HG03095 (cell line): ENCODE data around the gene OOEP.

Source experiments
- ATAC-seq: cut with Tn5 transposase; IDR thresholded peaks from one replicate; pipeline ENCODE4 v1.9.1; 2021; ENCODE audit warnings: moderate library complexity; ENCODE audit not compliant: unreplicated experiment

The OOEP gene

DNA sequence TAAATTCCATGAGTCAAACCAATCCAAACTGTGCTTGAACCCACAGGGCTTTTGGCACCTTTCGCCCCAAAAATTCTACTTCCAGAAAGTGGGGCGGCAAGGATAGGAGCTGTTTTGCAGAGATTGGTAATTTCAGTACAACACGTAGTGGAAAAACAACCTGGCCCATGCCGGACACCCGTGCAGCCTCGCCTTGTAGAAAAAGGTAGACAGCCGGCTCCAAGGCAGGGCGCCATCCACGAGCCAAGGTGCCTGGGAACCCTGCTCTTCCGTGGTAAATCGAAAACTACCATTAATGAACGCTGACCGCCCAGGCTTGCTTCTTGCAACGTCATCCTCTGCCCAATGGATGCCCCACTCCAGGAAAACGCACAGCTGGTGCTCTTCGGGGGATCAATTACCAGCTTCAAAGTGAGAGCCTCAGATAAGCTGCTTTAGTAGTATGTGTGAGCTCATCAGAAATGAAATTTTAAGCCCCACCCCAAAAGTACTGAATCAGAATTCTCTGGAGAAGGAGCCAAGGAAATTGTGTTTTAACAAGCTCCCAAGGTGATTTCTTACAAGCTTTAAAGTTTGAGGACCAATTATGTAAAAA, 1.8 kb downstream of the OOEP start:
- ATAC-seq, result no peak

DNA sequence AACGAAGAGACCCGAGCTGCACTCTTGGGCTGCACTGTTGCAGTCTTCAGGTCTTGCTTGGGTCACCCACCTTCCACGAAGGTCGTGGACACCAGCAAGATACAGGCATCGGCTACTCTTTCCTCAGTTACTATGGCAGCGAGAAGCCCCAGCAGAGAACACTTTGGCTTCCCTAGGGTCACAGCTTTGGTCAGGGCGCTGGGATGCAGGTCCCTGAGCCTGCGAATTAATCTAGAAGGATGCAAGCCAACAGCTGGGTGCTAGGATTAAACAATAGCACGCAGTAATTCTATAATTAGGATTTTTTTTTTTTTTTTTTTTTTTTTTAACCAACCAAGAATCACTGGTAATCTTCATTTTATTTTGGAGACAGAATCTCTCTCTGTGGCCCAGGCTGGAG, 5.1 kb downstream of the OOEP start:
- no peak for ATAC-seq

GRCh38 chr6:73364121-73364520, 5.6 kb downstream of the OOEP start:
- ATAC-seq, result no peak

DNA sequence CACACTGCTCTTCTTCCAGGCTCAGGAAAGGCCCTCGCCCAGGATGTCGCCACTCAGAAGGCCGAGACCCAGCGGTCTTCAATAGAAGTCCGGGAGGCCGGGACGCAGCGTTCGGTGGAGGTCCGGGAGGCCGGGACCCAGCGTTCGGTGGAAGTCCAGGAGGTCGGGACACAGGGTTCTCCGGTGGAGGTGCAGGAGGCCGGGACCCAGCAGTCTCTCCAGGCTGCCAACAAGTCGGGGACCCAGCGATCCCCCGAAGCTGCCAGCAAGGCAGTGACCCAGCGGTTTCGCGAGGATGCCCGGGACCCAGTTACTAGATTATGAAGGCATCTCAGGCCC, 6.2 kb downstream of the OOEP start:
- ATAC-seq, result no peak

- no peak for ATAC-seq
Measured at GRCh38 chr6:73362869-73363536, 6.7 kb downstream of the OOEP start.

- ATAC-seq, result no peak
Measured at GRCh38 chr6:73362358-73362757, 7.3 kb downstream of the OOEP start, which contains the start of gene KHDC3L. Gene KHDC3L, plus strand, starts transcription at chr6:73362658. Its CDS starts 72 bp downstream, at chr6:73362730.

DNA sequence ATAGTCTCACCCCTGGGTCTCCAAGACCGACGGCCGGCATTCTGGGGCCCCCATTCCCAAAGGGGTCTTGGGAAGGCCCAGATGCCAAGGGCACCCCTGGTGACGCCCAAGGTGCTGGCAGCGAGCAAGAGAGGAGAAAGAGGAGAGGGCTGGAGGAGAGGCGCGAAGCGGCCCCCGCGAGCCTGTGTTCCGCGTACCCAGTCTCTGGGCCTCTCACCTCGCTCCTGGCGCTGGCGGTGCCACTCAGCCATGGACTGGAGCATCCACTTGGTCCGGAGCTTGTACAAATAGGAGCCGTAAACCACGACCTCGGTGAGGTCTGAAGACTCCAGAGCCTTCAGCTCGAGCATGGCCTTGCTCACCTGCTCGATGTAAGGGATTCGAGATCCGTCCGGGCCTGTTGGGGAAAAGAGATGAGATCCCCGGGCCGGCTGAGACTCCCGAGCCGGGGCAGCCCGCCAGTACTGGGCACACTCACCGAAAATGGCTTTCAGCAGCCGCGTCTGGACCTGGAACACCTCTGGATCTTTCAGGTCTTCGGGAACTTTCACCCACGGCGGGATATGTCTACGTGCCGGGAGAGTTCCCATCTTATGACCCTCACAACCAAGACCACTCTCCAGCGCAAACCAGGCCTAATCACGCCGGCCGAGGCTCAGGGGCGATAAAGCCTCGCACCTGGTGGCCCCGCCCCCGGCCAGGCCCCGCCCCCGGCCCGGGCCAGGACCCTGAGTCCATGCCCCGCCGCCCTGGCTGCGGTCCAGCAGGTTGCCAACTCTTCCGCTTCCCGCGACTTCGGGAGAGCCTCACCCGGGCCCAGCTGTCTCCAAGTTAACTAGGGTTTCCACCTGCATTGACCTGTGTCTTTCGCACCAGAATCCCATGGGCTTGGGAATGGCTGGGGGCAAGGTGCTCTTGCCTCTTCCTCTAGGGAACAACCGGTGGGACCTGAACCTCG, 15.8 kb downstream of the OOEP start, which contains the start of gene DPPA5:
Gene DPPA5 (minus strand): TSS at position 641 of the 958 bp plus-strand sequence. CDS start 51 bp downstream, at position 590.
- ATAC-seq, result no peak

DNA sequence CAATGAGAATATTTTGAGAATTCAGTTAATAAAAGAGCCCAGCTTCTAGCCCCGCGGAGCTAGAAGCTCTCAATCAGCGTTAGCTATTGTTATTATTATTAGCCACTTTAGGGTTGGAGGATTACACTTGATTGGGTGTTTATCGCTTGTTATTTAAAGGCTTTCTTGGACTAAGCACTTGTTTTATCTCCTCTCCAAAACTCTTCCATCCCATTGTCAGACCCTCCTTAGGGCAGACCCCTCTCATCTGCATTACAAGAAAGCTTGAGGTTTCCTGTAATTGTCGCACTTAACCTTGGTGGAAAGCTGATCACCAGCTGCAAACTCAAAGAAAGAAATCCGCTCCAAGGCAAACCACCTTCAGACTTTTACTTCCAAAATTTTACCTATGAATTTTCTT, 20.4 kb downstream of the OOEP start:
- no peak for ATAC-seq

DNA sequence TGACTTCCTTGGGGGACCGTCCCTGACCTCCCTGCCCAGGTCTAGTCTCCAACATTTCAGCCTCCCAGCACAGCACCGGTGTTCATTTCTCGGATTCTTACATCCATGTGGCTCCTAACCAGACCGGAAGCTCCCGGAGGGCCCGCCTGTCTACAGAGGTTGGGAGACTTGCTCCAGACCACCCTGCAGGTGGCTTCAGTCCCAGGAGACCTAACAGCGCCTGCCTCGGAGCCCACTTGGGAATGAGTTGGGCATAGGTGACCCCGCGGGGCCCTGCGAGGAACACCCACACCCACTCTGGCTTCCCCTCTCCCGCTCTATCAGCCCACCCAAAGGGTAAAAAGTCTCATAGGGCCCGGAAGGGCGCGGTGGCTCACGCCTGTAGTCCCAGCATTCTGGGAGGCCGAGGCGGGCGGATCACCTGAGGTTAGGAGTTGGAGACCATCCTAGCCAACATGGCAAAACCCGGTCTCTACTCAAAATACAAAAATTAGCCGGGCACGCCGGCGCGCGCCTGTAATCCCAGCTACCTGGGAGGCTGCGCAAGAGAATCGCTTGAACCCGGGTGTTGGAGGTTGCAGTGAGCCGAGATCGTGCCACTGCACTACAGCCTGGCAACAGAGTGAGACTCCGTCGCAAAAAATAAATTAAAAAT, 21.0 kb downstream of the OOEP start:
- ATAC-seq, result no peak

DNA sequence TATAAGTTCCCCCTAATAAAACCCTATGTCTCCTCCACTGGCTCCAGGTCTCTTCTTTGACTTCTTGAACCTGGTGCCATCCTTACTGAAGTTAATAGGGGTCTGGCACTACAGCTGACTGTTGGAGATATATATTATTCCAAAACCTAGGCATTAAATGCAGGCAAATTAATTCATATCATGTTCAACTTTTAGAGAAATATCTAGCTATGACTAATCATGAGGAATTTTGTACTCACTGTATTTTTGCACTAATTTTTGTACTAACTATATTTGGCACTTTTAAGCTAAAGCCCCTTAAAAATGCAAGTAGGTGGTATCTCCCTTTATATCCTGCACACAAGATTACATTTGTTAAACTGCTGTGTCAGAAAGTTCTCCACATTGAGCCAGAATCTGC, 26.5 kb downstream of the OOEP start:
- no peak for ATAC-seq

DNA sequence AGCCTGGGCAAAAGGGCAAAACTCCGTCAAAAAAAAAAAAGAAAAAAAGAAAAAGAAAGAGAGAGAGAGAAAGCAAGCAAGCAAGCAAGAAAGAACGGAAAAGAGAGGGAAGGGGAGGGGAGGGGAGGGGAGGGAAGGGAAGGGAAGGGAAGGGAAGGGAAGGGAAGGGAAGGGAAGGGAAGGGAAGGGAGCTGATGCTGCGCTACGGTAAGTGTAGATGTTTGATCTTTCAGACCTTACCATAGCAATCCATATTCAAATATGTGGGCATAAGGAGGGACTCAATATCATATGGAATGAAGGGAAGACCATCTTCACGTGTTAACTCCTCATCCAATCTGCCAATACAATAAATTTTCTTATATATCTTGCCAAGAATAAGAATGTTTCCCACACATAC, 27.5 kb downstream of the OOEP start:
- ATAC-seq, result no peak

DNA sequence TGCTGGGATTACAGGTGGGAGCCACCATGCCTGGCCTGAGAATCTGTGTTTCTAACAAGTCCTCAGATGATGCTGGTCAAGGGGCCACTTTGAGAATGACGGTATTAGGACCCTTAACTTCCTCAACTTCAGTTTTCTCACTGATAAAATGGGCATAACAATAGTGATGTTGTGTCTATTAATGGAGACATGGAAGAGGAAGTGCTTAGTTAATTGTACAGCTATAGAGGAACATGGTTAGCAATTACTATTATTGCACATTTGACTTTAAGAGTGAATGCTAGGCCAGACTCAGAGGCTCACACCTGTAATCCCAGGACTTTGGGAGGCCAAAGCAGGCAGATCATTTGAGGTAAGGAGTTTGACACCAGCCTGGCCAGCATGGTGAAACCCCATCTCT, 28.4 kb downstream of the OOEP start:
- no peak for ATAC-seq

DNA sequence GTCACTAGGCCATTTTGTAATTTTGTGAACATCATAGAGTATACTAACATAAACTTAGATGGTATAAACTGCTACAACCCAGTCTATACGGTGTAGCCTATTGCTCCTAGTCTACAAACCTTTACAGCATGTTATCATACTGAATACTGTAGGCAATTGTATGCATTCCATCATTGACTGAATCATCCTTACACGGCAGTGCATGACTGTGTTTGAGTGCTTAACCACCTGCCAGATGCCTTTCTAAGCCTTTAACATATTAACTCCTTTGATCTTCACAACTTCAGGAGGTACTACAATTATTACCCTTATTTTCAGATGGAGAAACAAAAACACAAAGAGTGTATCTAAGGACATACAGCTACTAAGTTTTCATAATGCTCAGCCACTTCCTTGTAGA, 29.6 kb downstream of the OOEP start:
- no peak for ATAC-seq

DNA sequence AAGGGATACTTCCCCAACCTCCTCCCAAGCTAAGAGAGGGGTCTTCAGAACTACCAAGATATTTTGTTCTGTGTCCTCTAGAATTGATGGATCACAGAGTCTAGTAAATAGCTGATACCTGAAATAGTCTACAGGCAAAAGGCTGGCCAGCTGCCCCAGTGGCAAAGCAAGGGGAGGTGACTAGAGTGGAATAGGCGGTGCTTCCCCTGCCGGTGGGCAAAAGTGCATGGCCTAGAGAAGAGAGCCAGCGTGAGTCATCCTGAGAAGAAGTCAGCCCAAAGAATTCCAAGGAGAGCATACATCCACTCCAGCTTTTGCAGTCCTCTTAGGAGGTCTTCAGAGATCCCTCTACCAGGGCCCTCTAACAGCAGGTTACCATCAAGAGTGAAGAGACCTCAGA, 30.4 kb downstream of the OOEP start:
- ATAC-seq, result no peak

DNA sequence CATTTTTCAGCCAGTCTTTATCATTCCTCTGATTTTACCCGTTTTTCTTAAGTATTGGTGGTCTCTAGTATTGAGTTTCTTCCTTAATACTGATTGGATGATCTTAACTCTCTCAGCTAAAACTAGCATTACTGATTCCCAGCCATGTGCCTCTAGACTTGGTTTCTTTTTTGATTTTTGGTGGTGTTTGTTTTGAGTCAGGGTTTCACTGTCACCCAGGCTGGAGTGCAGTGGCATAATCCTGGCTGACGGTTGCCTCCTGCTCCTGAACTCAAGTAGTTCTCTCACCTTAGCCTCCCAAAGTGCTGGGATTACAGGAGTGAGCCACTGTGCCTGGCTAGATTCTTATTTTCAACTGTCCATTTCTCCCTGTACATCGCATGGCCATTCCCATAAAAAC, 40.5 kb downstream of the OOEP start:
- no peak for ATAC-seq

- no peak for ATAC-seq
Measured at GRCh38 chr6:73328790-73329189, 40.9 kb downstream of the OOEP start.

DNA sequence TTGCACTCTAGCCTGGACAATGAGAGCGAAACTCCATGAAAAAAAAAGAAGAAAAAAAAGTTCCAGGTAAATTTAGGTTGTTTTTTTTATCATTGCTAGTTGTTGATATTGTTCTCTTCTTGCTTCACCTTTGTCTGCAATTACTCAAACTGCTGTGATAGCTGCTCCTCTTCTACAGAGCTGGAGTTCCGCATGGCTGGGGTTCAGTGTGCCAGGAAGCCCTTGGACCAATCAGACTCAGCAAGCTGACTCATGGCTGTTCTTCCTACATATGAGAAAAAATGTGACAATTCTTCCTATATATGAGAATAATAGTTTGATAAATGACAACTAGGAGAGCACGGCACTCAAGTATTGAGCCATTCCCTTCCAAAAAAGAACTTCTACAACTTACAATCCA, 44.0 kb downstream of the OOEP start:
- no peak for ATAC-seq

- ATAC-seq, result no peak
Measured at GRCh38 chr6:73323323-73323722, 46.4 kb downstream of the OOEP start.
